Spleen (tissue), 11 donors: ENCODE results near the gene ZMYM2. TPM values are rescaled to one million over a fixed set of nuclear protein-coding genes. Genes with fewer than 3 reads are reported as not detected.

Source experiments
- DNase-seq: peaks from one replicate; pipeline ENCODE4 v3.0.0-alpha.2; 2020
- H3K27ac ChIP-seq, 8 donors: fragments of 200-600 bp; sonication (generic) in 7 of 8; 1 replicate in 4 of 8; 2 replicates in 4 of 8; pipeline versions ENCODE4 v1.5.0 to v1.8.0; 2016 to 2021; ENCODE audit warnings: inconsistent platforms in 4 of 8, mild to moderate bottlenecking in 4 of 8, moderate library complexity in 1 of 8
- H3K27me3 ChIP-seq, 7 donors: fragments of 200-600 bp; sonication (generic) in 6 of 7; replicated peaks in 1 of 7; 1 replicate in 4 of 7; 2 replicates in 3 of 7; pipeline versions ENCODE4 v1.5.0 to v1.8.0; 2016 to 2021; ENCODE audit warnings: inconsistent platforms in 3 of 7, mild to moderate bottlenecking in 1 of 7
- H3K36me3 ChIP-seq, 6 donors: fragments of 200-600 bp; sonication (generic) in 5 of 6; 1 replicate in 4 of 6; 2 replicates in 2 of 6; pipeline versions ENCODE4 v1.5.0 to v1.8.0; 2016 to 2021; ENCODE audit warnings: inconsistent platforms in 2 of 6
- H3K4me1 ChIP-seq, 6 donors: fragments of 200-600 bp; sonication (generic) in 5 of 6; 1 replicate in 3 of 6; 2 replicates in 3 of 6; pipeline versions ENCODE4 v1.5.0 to v1.8.0; 2016 to 2021; ENCODE audit warnings: inconsistent platforms in 3 of 6
- H3K4me3 ChIP-seq, 8 donors: fragments of 200-600 bp; sonication (generic) in 7 of 8; 1 replicate in 4 of 8; 2 replicates in 4 of 8; pipeline versions ENCODE4 v1.5.0 to v1.8.0; 2016 to 2021; ENCODE audit warnings: inconsistent platforms in 4 of 8, mild to moderate bottlenecking in 4 of 8, moderate library complexity in 2 of 8
- H3K9me3 ChIP-seq, 8 donors: fragments of 200-600 bp; sonication (generic) in 7 of 8; 1 replicate in 4 of 8; 2 replicates in 4 of 8; pipeline versions ENCODE4 v1.5.0 to v1.8.0; 2016 to 2021; ENCODE audit warnings: inconsistent platforms in 4 of 8
- CTCF ChIP-seq, 11 experiments: fragments of 200-600 bp in 7 of 11; fragments of 450-650 bp in 4 of 11; sonication (generic) in 4 of 11; IDR thresholded peaks in 8 of 11; conservative IDR thresholded peaks in 3 of 11; 1 replicate in 7 of 11; 2 replicates in 4 of 11; pipeline versions ENCODE4 v1.4.0 to v1.8.0; 2016 to 2021; ENCODE audit warnings: antibody characterized with exemption in 11 of 11, inconsistent platforms in 4 of 11, mild to moderate bottlenecking in 1 of 11
- POLR2A ChIP-seq, 3 donors: fragments of 450-650 bp; IDR thresholded peaks; one replicate each; pipeline ENCODE4 v1.5.1; 2017; ENCODE audit warnings: antibody characterized with exemption in 3 of 3, mild to moderate bottlenecking in 1 of 3
- POLR2AphosphoS5 ChIP-seq, 3 donors: sonication (generic); formaldehyde crosslinking; IDR thresholded peaks; one replicate each; pipeline ENCODE4 v1.5.1; 2017; ENCODE audit warnings: antibody characterized with exemption in 3 of 3
- WGBS, 5 donors: extraction: QIAGEN DNeasy Blood & Tissue Kit in 3 of 5; methylation state at CpG; one replicate each; pipeline versions ENCODE4 v1.1.5 to v1.1.7; 2013 to 2018; 5-methylcytosine and 5-hydroxymethylcytosine counted together
- intact Hi-C: fragments of 100-400 bp; cut with DNase I; formaldehyde crosslinking; loops from one replicate; pipeline ENCODE4 v1.15.0; 2023; ENCODE audit warnings: low total_unique reads
- polyA plus RNA-seq, 3 donors: library from polyadenylated mRNA; stranded (reverse); fragments of 200-250 nt; gene quantifications; one replicate each; pipeline ENCODE4 v1.2.1, GENCODE V29; 2013
- total RNA-seq, 7 donors: library from RNA; depleted of rRNA in 3 of 7; stranded (reverse); fragments of >200 nt in 3 of 7; fragmentation: NEBNext Ultra II Directional in 4 of 7; extraction: Animal tissue kit (Norgen Biotek cat#: 25700) in 4 of 7; gene quantifications; one replicate each; pipeline versions ENCODE4 v1.1.0 to v1.2.1, GENCODE V29; 2016 to 2021
- donor health status: healthy with polysubstance abuse.
- donor health status: DM: no; HTN: no; CAD: no; lungs with moderate emphysema.
- donor health status: DM: no; HTN: no; CAD: no.
- donor health status: Bipolar disorder and iron deficiency.
- donor health status: healthy.
- donor health status: DM: no; HTN: no; CAD: no.
- donor health status: DM: yes; HTN: yes; CAD: no.

The ZMYM2 gene
- total and polyA plus RNA-seq, 10 donors: 17.8 to 125 (median 94.6) TPM

GRCh38 chr13:19940106-19940505 is 18.4 kb upstream of the ZMYM2 start:
- no peak overlapping the region for H3K4me3 ChIP-seq
- H3K27ac ChIP-seq: no peak overlapping the region
- intact Hi-C loops: loop anchor here (10.0 kb wide), 1 partner anchor 65 kb away; no protein-coding TSS in a partner anchor
- no peak for DNase-seq
- H3K4me1 ChIP-seq: no peaks in the 10 kb centered on the region
- H3K9me3 ChIP-seq: no peaks in the 10 kb centered on the region
- 48 to 96% (median 87%) methylated on average over 1 of the region's 1 CpG for WGBS, 5 donors
- TF ChIP-seq POLR2A (IDR thresholded peaks at IDR 0.05) (no peak), POLR2AphosphoS5 (IDR thresholded peaks at IDR 0.05) (no peak)
- H3K36me3 ChIP-seq: no peaks in the 10 kb centered on the region
- H3K27me3 ChIP-seq: peaks cover 0 to 7% (median 0%) of the 10 kb centered on the region in 7 donors

- Histone ChIP-seq H3K36me3 (no peaks in the 10 kb centered on the region), H3K9me3 (no peaks in the 10 kb centered on the region), H3K27ac (no peak overlapping the region), H3K4me3 (no peak overlapping the region), H3K4me1 (no peaks in the 10 kb centered on the region), H3K27me3 (no peaks in the 10 kb centered on the region)
- DNase-seq: no peak
- WGBS, 5 donors: 79 to 91% (median 85%) methylated on average over 7 of the region's 7 CpGs
- intact Hi-C loops: no loop called here
- TF ChIP-seq CTCF (IDR thresholded peaks at IDR 0.05 in 8 of 11, conservative IDR thresholded peaks at IDR 0.05 in 3 of 11) (no peak), POLR2A (IDR thresholded peaks at IDR 0.05) (no peak), POLR2AphosphoS5 (IDR thresholded peaks at IDR 0.05) (no peak)
These were observed 8.2 kb upstream of the ZMYM2 start for GRCh38 chr13:19950374-19950773.

- Histone ChIP-seq H3K9me3 (no peaks in the 10 kb centered on the region), H3K27me3 (no peaks in the 10 kb centered on the region), H3K4me3 (no peak overlapping the region), H3K4me1 (peaks cover 0 to 7% (median 2%) of the 10 kb centered on the region in 6 donors), H3K27ac (no peak overlapping the region), H3K36me3 (no peaks in the 10 kb centered on the region)
- intact Hi-C loops: no loop called here
- TF ChIP-seq CTCF (IDR thresholded peaks at IDR 0.05 in 8 of 11, conservative IDR thresholded peaks at IDR 0.05 in 3 of 11): no peak
- DNase-seq: no peak
These were observed 5.7 kb upstream of the ZMYM2 start for GRCh38 chr13:19952850-19953249.

- H3K9me3 ChIP-seq: no peaks in the 10 kb centered on the region
- intact Hi-C loops: no loop called here
- no peak for DNase-seq
- H3K27me3 ChIP-seq: no peaks in the 10 kb centered on the region
- 89 to 95% (median 92%) methylated on average over 4 of the region's 4 CpGs for WGBS, 5 donors
- H3K4me1 ChIP-seq: peaks cover 8 to 25% (median 18%) of the 10 kb centered on the region in 6 donors
- H3K27ac ChIP-seq: no peak overlapping the region
- peaks cover 0 to 8% (median 3%) of the 10 kb centered on the region in 6 donors for H3K36me3 ChIP-seq
- no peak overlapping the region for H3K4me3 ChIP-seq
- no peak for TF ChIP-seq POLR2AphosphoS5 (IDR thresholded peaks at IDR 0.05)
- TF ChIP-seq CTCF (IDR thresholded peaks at IDR 0.05 in 8 of 11, conservative IDR thresholded peaks at IDR 0.05 in 3 of 11): no peak
- no peak for TF ChIP-seq POLR2A (IDR thresholded peaks at IDR 0.05)
These were observed 2.5 kb upstream of the ZMYM2 start for GRCh38 chr13:19955873-19956559.
